Stomach smooth muscle (tissue), 2 donors: Measurements from ENCODE around the gene OR51T1.
"Not testable (repeated sequence)": the region's sequence is repeated elsewhere in the genome, so short reads cannot be mapped to it uniquely, and the experiment has no call there.

Experiments
- H3K27ac ChIP-seq: one replicate; pipeline ENCODE4 v1.7.0; 2013; ENCODE audit warnings: mild to moderate bottlenecking, low read length, inconsistent platforms
- H3K27me3 ChIP-seq, 2 donors: one replicate each; pipeline ENCODE4 v1.7.0; 2013; ENCODE audit warnings: low read length in 2 of 2; ENCODE audit not compliant: insufficient read depth in 2 of 2, control insufficient read depth in 1 of 2
- H3K36me3 ChIP-seq, 2 donors: one replicate each; pipeline ENCODE4 v1.7.0; 2013; ENCODE audit warnings: low read length in 2 of 2; ENCODE audit not compliant: control insufficient read depth in 2 of 2, insufficient read depth in 2 of 2
- H3K4me1 ChIP-seq: one replicate; pipeline ENCODE4 v1.7.0; 2013; ENCODE audit warnings: low read length; ENCODE audit not compliant: control insufficient read depth, insufficient read depth
- H3K4me3 ChIP-seq, 2 donors: one replicate each; pipeline ENCODE4 v1.7.0; 2013; ENCODE audit warnings: low read length in 2 of 2
- H3K9ac ChIP-seq, 2 donors: one replicate each; pipeline ENCODE4 v1.7.0; 2013; ENCODE audit warnings: low read length in 2 of 2, mild to moderate bottlenecking in 1 of 2
- H3K9me3 ChIP-seq, 2 donors: one replicate each; pipeline ENCODE4 v1.7.0; 2013; ENCODE audit warnings: low read length in 2 of 2; ENCODE audit not compliant: control insufficient read depth in 2 of 2
- donor health status: healthy.
- donor health status: Pancreatic carcinoma.

Gene OR51T1

GRCh38 chr11:4881860-4882500 lies at the start of gene OR51T1:
OR51T1 (plus strand) TSS chr11:4881900; CDS start chr11:4881900, 0 bp downstream.
- Histone ChIP-seq H3K36me3 (no peaks in the 10 kb centered on the region), H3K9me3 (no peaks in the 10 kb centered on the region), H3K9ac (no peak within 1 kb of the TSS), H3K4me3 (no peak within 1 kb of the TSS), H3K27ac (no peak within 1 kb of the TSS), H3K27me3 (no peaks in the 10 kb centered on the region), H3K4me1 (no peaks in the 10 kb centered on the region)

GRCh38 chr11:4839851-4840549 lies 41.7 kb upstream of the OR51T1 start:
- no peaks in the 10 kb centered on the region for H3K36me3 ChIP-seq
- no peaks in the 10 kb centered on the region for H3K27me3 ChIP-seq
- H3K9ac ChIP-seq: no peak overlapping the region
- H3K4me1 ChIP-seq: no peaks in the 10 kb centered on the region
- no peak overlapping the region for H3K27ac ChIP-seq
- no peaks in the 10 kb centered on the region for H3K9me3 ChIP-seq
- H3K4me3 ChIP-seq: no peak overlapping the region

- Histone ChIP-seq H3K4me3 (no peak within 1 kb of the TSS), H3K36me3 (no peaks in the 10 kb centered on the region), H3K4me1 (no peaks in the 10 kb centered on the region), H3K9me3 (no peaks in the 10 kb centered on the region), H3K27me3 (no peaks in the 10 kb centered on the region), H3K9ac (no peak within 1 kb of the TSS), H3K27ac (no peak within 1 kb of the TSS)
Observed at GRCh38 chr11:4848908-4849532, 32.7 kb upstream of the OR51T1 start, which contains the start of gene OR51S1. OR51S1 (minus strand) TSS chr11:4849208; CDS start chr11:4849208, 0 bp downstream.

- Histone ChIP-seq H3K27me3 (no peaks in the 10 kb centered on the region), H3K27ac (no peak overlapping the region), H3K36me3 (no peaks in the 10 kb centered on the region), H3K9ac (no peak overlapping the region), H3K9me3 (no peaks in the 10 kb centered on the region), H3K4me3 (peak overlapping the region in 1 of 2 donors; percentile 50), H3K4me1 (no peaks in the 10 kb centered on the region)
Observed at GRCh38 chr11:4851033-4851432, 30.7 kb upstream of the OR51T1 start.

- not testable (repeated sequence) for H3K9me3 ChIP-seq, H3K36me3 ChIP-seq, H3K9ac ChIP-seq, H3K27ac ChIP-seq, H3K27me3 ChIP-seq, H3K4me1 ChIP-seq, H3K4me3 ChIP-seq
Observed at GRCh38 chr11:4854286-4854685, 27.4 kb upstream of the OR51T1 start.

GRCh38 chr11:4862447-4863236 lies 19.1 kb upstream of the OR51T1 start:
- H3K36me3 ChIP-seq: no peaks in the 10 kb centered on the region
- H3K9me3 ChIP-seq: peaks cover 0 to 5% of the 10 kb centered on the region in 2 donors
- H3K27ac ChIP-seq: no peak overlapping the region
- no peak overlapping the region for H3K4me3 ChIP-seq
- no peaks in the 10 kb centered on the region for H3K27me3 ChIP-seq
- H3K9ac ChIP-seq: no peak overlapping the region
- H3K4me1 ChIP-seq: no peaks in the 10 kb centered on the region

GRCh38 chr11:4863876-4864275 lies 17.8 kb upstream of the OR51T1 start:
- H3K9me3 ChIP-seq: peaks cover 0 to 5% of the 10 kb centered on the region in 2 donors
- no peaks in the 10 kb centered on the region for H3K36me3 ChIP-seq
- H3K4me1 ChIP-seq: no peaks in the 10 kb centered on the region
- no peak overlapping the region for H3K9ac ChIP-seq
- H3K4me3 ChIP-seq: no peak overlapping the region
- H3K27ac ChIP-seq: no peak overlapping the region
- H3K27me3 ChIP-seq: no peaks in the 10 kb centered on the region

- no peak overlapping the region for H3K9ac ChIP-seq
- H3K27ac ChIP-seq: no peak overlapping the region
- H3K9me3 ChIP-seq: no peaks in the 10 kb centered on the region
- H3K36me3 ChIP-seq: no peaks in the 10 kb centered on the region
- H3K4me3 ChIP-seq: no peak overlapping the region
- H3K4me1 ChIP-seq: no peaks in the 10 kb centered on the region
- H3K27me3 ChIP-seq: no peaks in the 10 kb centered on the region
Observed at GRCh38 chr11:4865855-4866254, 15.8 kb upstream of the OR51T1 start.

GRCh38 chr11:4881188-4881587 lies 512 bp upstream of the OR51T1 start:
- no peaks in the 10 kb centered on the region for H3K36me3 ChIP-seq
- H3K27me3 ChIP-seq: no peaks in the 10 kb centered on the region
- no peaks in the 10 kb centered on the region for H3K4me1 ChIP-seq
- H3K4me3 ChIP-seq: no peak overlapping the region
- H3K9me3 ChIP-seq: no peaks in the 10 kb centered on the region
- no peak overlapping the region for H3K9ac ChIP-seq
- no peak overlapping the region for H3K27ac ChIP-seq

GRCh38 chr11:4882543-4882942 lies 843 bp downstream of the OR51T1 start:
- no peaks in the 10 kb centered on the region for H3K36me3 ChIP-seq
- no peaks in the 10 kb centered on the region for H3K4me1 ChIP-seq
- H3K27ac ChIP-seq: no peak overlapping the region
- H3K9me3 ChIP-seq: no peaks in the 10 kb centered on the region
- no peaks in the 10 kb centered on the region for H3K27me3 ChIP-seq
- H3K9ac ChIP-seq: no peak overlapping the region
- no peak overlapping the region for H3K4me3 ChIP-seq
